OCI-LY1 (cell line): ENCODE measurements around the gene GJA10.

Experiments used
- H2AFZ ChIP-seq: fragments of 200-600 bp; sonication (generic), shearing (Covaris generic); 2 replicates; pipeline ENCODE4 v1.6.0; 2014; ENCODE audit warnings: antibody characterized with exemption, mild to moderate bottlenecking, low read length
- H3F3A ChIP-seq: fragments of 200-600 bp; sonication (generic), shearing (Covaris generic); 2 replicates; pipeline ENCODE4 v1.6.0; 2014; ENCODE audit warnings: mild to moderate bottlenecking, antibody characterized with exemption, low read length, moderate library complexity; ENCODE audit not compliant: insufficient read depth
- H3K27ac ChIP-seq: fragments of 200-600 bp; sonication (generic); 2 replicates; pipeline ENCODE4 v1.5.1; 2014; ENCODE audit warnings: low read length, mixed run types, mild to moderate bottlenecking, low read depth; ENCODE audit not compliant: poor library complexity, severe bottlenecking
- H3K27me3 ChIP-seq: fragments of 200-600 bp; sonication (generic); 2 replicates; pipeline ENCODE4 v1.6.0; 2014; ENCODE audit warnings: antibody characterized with exemption, mild to moderate bottlenecking, low read length, moderate library complexity; ENCODE audit not compliant: insufficient read depth
- H3K36me3 ChIP-seq: fragments of 200-600 bp; sonication (generic); 2 replicates; pipeline ENCODE4 v1.6.1; 2014; ENCODE audit warnings: mild to moderate bottlenecking, antibody characterized with exemption, low read length, moderate library complexity, mixed read lengths; ENCODE audit not compliant: insufficient read depth
- H3K4me1 ChIP-seq: fragments of 200-600 bp; sonication (generic); 2 replicates; pipeline ENCODE4 v1.5.1; 2014; ENCODE audit warnings: mild to moderate bottlenecking, low read length, moderate library complexity; ENCODE audit not compliant: insufficient read depth, severe bottlenecking
- H3K4me2 ChIP-seq: fragments of 200-600 bp; sonication (generic), shearing (Covaris generic); 2 replicates; pipeline ENCODE4 v1.6.1; 2014; ENCODE audit warnings: low read length
- H3K4me3 ChIP-seq: fragments of 200-600 bp; sonication (generic); 2 replicates; pipeline ENCODE4 v1.5.1; 2014; ENCODE audit warnings: low read length, low read depth, mild to moderate bottlenecking, mixed read lengths; ENCODE audit not compliant: poor library complexity, severe bottlenecking
- H3K79me2 ChIP-seq: fragments of 200-600 bp; shearing (Covaris generic); 2 replicates; pipeline ENCODE4 v1.6.1; 2016; ENCODE audit warnings: mixed run types, low read length, mixed read lengths; ENCODE audit not compliant: insufficient read depth
- H3K9ac ChIP-seq: fragments of 200-600 bp; sonication (generic), shearing (Covaris generic); 2 replicates; pipeline ENCODE4 v1.6.1; 2014; ENCODE audit warnings: mild to moderate bottlenecking, low read length, mixed read lengths
- H3K9me2 ChIP-seq: fragments of 200-600 bp; sonication (generic), shearing (Covaris generic); 2 replicates; pipeline ENCODE4 v1.6.1; 2014; ENCODE audit warnings: low read depth, mild to moderate bottlenecking, low read length, mixed read lengths
- H3K9me3 ChIP-seq: fragments of 200-600 bp; shearing (Covaris generic); 2 replicates; pipeline ENCODE4 v1.6.1; 2014; ENCODE audit warnings: low read length, mixed read lengths
- H4K20me1 ChIP-seq: fragments of 200-600 bp; sonication (generic), shearing (Covaris generic); 2 replicates; pipeline ENCODE4 v1.6.0; 2016; ENCODE audit warnings: mild to moderate bottlenecking, low read length; ENCODE audit not compliant: insufficient read depth
- EZH2 ChIP-seq: fragments of 200-600 bp; sonication (generic), shearing (Covaris generic); IDR thresholded peaks from 2 replicates; pipeline ENCODE4 v1.8.0; 2017; ENCODE audit warnings: borderline replicate concordance, mixed run types, mild to moderate bottlenecking, antibody characterized with exemption, low read length, moderate library complexity, mixed read lengths
- TF ChIP-seq, protein P1 (sequence below): fragments of 200-600 bp; sonication (generic), shearing (Covaris generic); IDR thresholded peaks from 2 replicates; pipeline ENCODE4 v1.5.1; 2017; ENCODE audit warnings: mild to moderate bottlenecking, antibody characterized with exemption, low read length, moderate library complexity, mixed read lengths

The GJA10 gene

GRCh38 chr6:89944826-89945407 is 50.6 kb downstream of the GJA10 start:
- Histone ChIP-seq H3K9me2 (no peaks in the 10 kb centered on the region), H3K9me3 (peaks cover 4% of the 10 kb centered on the region; the same call in 1 of the 2 replicates), H3K27ac (no peak overlapping the region), H2AFZ (no peak overlapping the region), H3K36me3 (peaks cover 98% of the 10 kb centered on the region), H3K4me1 (no peaks in the 10 kb centered on the region), H3K4me3 (no peak overlapping the region), H3K79me2 (no peaks in the 10 kb centered on the region; the same call in 1 of the 2 replicates), H4K20me1 (no peaks in the 10 kb centered on the region), H3K27me3 (no peaks in the 10 kb centered on the region), H3F3A (no peaks in the 10 kb centered on the region), H3K9ac (no peak overlapping the region), H3K4me2 (no peak overlapping the region)
- TF ChIP-seq, protein P1, sequence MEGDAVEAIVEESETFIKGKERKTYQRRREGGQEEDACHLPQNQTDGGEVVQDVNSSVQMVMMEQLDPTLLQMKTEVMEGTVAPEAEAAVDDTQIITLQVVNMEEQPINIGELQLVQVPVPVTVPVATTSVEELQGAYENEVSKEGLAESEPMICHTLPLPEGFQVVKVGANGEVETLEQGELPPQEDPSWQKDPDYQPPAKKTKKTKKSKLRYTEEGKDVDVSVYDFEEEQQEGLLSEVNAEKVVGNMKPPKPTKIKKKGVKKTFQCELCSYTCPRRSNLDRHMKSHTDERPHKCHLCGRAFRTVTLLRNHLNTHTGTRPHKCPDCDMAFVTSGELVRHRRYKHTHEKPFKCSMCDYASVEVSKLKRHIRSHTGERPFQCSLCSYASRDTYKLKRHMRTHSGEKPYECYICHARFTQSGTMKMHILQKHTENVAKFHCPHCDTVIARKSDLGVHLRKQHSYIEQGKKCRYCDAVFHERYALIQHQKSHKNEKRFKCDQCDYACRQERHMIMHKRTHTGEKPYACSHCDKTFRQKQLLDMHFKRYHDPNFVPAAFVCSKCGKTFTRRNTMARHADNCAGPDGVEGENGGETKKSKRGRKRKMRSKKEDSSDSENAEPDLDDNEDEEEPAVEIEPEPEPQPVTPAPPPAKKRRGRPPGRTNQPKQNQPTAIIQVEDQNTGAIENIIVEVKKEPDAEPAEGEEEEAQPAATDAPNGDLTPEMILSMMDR, result peak; percentile 50; the same call in 1 of the 2 replicates
- TF ChIP-seq EZH2, result no peak
